ENCODE results near the gene SLC35E2B.
"Not testable (repeated sequence)": the region's sequence is repeated elsewhere in the genome, so short reads cannot be mapped to it uniquely, and the experiment has no call there.

The SLC35E2B gene

DNA sequence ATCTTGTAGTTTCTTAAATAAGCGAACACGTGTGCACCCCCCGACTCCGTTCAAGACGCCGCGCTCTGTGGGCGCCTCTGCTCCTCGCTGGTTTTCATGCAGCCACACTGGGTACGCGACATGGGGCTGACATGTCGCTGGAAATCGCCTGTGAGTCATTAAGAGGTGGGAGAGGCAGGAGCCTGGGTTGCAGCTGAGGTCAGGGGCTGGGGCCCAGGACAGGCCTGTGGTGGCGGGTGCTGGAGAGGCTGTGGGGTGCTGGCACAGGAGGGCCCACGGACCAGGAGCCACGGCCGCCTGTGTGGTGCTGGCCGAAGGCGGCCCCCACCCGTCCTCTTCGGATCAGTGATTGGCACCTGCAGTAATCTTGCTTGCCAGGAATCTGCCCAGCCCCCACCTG, 17.8 kb downstream of the SLC35E2B start:
- not testable (repeated sequence) for DNase-seq (ENCODE audit: low read depth)

DNA sequence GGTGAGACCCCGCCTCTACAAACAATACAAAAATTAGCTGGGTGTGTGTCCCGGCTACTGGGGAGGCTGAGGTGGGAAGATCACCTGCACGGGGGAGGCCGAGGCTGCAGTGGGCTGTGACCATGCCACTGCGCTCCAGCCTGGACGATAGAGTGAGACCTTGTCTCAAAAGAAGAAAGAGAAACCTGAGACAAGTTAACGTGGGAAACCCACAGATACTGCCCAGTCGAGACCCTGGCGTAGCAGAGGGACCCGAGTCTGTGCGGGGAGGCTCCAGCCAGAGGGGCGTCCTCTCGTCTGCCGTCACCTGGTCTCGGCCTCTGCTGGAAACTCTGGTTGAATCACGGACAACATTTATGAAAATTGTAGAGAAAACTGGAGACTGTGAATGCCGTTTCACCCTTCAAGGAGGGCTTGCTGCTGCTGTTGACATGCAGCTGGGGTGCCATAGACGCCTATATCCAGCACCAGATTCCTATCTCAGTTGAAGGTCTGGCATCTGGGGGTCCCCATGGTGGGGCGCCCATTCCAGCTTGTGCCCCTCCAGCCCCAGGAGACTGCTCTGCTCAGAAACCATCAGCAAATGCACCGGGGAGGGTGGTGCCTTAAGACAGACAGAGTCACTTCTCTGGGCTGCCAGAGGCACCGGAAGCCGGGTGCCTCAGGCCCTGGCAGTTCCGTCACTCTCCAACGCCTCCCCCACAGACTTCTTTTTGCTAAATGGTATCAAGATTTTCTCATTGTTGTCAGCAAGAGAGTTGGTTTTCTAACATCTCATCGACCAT, 20.2 kb downstream of the SLC35E2B start:
- DNase-seq (ENCODE audit: low read depth), result no peak

DNA sequence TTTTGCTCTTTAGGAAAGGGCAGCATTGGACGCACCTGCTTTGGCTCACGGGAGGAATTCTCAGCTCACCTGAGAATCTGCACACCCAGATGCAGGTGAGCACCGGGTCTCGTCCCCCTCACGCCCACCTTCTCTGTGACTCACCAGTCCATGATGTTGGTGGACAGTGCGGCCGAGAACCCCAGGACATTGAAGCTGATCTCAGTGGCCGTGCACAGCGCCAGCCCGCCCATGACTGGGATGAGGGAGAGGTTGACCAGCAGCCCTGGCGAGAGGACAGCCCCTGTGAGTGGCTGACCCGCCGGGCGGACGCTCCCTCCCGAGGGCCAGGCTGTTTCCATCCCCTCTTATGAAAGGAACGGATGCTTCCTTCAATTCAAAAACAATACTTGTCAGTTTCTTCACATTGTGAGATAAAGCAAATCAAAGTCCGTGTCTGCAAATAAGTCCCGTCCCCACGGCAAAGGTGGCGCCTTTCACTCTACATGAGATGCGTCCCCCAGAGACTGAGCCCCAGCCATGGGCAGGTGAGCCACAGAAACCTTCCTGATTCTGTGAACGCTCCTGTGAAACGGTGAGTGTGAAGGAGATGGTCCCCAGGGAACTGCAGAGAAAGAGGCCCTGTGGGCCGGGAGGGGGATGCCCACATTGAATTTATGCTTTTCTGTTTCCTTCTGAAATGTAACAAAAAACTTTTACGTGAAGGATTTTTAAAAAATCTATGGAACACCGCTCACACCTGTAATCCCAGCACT, 21.1 kb downstream of the SLC35E2B start:
- no peak for DNase-seq (ENCODE audit: low read depth)

DNA sequence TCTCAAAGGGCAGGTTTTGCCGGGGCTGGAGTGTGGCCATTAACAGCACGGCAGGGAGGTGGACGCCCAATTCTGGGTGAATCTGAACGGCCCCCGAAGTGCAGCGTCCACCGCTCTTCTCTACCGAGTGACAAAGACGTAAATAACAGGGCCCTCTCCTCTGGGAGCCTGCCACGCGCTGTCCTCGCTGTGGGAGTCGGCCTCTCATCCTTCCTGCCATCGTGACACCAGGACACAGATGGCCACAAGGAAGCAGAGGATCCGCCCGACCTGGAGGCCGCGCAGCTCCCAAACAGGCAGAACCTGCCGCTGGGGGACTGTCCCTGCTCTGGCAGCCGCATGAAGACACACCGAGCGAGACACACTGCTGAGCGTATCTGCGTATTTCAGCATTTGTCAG, 21.7 kb downstream of the SLC35E2B start:
- DNase-seq (ENCODE audit: low read depth), result no peak

DNA sequence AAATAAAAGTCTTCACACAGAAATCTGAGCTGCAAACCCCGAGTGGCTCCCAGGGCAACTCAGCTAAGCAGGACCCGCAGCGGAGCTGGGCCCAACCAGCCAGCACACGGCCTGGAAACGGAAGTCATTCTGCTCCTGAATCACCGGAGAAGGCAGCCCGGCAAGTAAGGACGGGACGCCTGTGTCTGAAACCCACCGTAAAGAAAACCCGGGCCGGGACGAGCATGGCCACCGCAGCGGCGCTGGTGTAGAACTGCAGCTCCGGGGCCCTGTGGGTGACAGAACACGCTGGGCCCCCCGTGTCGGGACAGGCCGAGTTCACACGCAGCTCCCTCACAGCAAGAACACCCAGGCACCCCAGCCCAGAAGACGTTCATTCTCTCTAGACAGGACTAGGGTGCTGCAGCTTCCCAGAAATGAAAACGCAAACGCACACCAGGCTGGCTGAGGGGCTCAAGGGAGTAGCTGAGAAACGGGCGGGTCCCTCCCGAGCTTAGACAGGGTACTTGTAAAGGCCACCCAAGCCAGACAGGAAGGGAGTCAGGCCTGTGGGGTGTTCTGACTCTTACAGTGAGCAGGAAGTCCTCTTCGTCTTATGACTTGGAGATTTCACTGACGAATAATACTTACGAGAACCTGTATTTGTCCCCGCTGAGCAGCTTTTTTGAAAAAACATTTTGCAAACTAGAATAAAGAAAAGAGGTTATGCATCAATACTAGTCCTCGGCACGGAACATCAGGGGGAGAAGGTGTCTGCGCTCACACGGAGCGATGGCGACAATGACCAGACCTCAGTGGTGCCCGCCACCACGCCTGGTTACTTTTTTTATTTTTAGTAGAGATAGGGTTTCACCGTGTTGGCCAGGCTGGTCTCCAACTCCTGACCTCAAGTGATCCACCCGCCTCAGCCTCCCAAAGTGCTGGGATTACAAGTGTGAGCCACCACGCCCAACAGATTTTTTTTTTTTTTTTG, 22.8 kb downstream of the SLC35E2B start:
- no peak for DNase-seq (ENCODE audit: low read depth)

DNA sequence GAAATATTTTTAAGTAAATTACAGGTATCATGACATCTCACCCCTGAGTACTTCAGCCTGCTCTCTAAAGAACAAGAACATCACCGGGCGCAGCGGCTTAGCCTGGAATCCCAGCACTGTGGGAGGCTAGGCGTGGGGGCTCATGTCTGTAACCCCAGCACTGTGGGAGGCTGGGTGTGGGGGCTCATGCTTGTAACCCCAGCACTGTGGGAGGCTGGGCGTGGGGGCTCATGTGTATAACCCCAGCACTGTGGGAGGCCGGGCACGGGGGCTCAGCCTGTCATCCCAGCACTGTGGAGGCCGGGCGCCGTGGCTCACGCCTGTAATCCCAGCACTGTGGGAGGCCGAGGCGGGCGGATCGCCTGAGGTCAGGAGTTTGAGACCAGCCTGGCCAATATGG, 26.1 kb downstream of the SLC35E2B start:
- DNase-seq (ENCODE audit: low read depth), result no peak

DNA sequence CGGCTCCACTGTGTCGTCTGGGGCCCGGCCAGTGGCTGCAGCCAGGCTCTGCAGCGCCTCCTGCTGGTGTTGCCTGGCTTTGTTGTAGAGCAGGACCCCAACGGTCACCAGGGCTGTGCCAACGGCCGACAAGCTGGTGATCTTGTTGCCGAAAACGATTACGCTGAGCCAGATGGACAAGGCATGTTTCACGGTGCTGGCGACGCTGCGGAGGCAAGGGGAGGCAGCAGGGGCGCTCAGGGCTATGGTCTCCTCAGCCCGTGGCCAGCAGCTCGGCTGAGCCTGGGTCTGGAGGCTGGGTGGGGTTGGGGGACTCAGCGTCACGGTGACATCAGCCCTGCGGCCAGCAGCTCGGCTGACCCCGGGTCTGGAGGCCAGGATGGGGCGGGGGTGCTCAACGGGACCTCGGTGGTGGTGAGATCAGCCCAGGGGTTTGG, 26.8 kb downstream of the SLC35E2B start:
- no peak for DNase-seq (ENCODE audit: low read depth)

DNA sequence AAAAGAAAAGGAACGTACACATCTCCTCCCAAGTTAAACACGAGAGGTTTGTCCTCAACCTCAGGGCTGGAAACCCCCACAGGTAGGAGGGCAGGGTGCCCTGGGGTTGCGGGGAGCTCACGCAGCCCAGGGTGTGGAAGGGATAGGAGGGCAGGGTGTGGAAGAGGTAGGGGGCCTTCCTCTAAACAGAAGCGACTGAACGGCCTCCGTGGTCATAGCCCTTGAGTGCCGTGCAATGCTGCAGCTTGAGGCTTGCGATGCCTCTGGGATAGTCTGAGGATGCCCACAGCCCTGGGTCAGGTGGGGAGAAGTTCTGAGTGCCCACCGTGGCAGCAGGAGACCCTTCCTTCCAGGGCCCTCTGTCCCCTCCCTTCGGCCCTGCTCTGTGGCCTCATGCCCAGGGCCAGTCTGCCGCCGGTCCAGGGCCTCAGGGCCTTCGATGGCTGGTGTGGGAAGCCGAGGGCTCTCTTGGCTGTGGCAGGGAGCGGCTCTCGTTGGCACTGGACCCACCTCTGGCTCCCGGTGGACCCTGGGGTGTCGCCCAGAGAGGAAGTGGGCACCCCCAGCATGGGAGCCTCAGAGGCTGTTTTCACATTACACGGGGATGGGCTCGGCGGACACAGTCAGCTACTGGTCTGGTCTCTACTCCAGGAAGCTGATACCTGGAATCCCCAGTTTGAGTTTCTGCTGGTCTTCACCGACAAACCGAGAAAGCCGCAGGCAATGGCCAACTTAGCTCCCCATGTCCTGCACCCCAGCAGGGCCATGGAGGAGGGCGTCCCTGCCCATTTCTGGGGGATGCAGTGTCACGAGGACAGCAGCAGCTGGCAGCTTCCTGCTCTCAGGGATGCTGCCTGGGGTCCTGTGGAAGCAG, 27.4 kb downstream of the SLC35E2B start:
- DNase-seq (ENCODE audit: low read depth), result no peak

DNA sequence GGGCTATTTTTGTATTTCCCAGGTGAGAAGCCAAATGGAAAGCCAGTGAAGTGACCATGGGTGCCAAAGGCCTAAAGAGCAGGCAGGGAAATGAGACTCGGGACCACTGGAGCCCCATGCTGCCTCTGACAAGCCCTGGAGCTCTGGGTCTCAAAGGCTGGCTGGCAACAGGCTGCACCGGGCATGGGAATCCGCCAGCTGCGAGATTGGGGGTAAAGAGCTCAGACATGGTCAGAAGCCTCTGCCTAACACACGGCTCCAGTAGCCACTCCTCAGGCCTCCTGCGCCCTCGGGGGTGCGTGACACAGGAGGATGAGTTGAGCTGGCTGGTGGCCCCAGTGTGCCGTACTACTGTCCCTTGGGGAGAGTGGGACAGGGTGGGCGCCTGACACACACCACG, 28.3 kb downstream of the SLC35E2B start:
- not testable (repeated sequence) for DNase-seq (ENCODE audit: low read depth)

DNA sequence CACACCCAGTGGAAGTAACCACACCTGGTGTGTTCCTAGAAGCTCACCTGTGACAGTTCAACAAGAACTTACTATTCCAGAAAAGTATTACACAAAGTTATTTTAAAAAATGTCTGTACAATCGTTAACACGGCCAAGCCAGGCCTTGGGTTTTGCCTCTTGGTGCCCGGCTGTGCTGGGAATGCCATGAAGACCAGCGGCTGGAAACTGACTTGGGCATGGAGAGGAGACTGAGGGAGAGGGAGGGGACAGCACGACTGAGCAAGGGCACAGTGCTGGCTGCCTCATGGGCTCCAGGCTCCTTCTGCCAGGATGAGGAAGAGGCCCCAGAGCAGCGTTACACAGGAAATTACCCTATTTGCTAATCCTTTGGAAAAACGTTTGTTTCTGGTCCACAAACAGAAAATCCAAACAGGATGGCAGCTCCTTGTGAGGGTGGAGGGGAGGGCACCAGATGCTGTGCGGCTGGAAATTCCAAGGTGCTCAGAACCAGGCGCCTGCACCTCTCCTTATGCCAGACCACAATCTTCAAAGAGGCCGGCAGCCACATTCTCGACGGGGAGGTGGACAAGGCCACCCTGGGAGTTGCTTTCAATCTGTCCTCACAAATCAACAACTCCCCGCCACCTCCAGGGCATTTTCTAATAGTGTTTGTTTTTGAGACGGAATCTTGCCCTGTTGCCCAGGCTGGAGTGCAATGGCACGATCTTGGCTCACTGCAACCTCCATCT, 29.6 kb downstream of the SLC35E2B start:
- DNase-seq (ENCODE audit: low read depth), result not testable (repeated sequence)

DNA sequence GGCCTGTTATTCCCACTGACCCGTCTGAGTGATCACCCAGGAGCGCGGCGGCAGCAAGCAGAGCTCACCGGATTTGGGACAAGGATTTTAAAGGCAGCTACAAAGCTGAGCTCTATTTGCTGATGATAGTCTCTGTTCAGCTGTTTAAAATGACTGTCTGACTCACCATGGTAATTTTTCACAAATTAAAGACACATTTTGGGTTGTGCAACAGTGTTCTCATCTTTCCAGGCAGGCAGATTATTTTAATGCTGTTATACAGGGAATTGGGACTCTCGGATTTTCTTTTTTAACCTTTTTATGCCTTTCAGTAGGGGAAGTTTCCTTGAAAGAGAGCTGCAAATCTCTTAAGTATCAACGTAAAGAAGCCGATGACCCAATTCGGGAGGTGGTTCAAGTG, 30.2 kb downstream of the SLC35E2B start:
- DNase-seq (ENCODE audit: low read depth), result not testable (repeated sequence)

DNA sequence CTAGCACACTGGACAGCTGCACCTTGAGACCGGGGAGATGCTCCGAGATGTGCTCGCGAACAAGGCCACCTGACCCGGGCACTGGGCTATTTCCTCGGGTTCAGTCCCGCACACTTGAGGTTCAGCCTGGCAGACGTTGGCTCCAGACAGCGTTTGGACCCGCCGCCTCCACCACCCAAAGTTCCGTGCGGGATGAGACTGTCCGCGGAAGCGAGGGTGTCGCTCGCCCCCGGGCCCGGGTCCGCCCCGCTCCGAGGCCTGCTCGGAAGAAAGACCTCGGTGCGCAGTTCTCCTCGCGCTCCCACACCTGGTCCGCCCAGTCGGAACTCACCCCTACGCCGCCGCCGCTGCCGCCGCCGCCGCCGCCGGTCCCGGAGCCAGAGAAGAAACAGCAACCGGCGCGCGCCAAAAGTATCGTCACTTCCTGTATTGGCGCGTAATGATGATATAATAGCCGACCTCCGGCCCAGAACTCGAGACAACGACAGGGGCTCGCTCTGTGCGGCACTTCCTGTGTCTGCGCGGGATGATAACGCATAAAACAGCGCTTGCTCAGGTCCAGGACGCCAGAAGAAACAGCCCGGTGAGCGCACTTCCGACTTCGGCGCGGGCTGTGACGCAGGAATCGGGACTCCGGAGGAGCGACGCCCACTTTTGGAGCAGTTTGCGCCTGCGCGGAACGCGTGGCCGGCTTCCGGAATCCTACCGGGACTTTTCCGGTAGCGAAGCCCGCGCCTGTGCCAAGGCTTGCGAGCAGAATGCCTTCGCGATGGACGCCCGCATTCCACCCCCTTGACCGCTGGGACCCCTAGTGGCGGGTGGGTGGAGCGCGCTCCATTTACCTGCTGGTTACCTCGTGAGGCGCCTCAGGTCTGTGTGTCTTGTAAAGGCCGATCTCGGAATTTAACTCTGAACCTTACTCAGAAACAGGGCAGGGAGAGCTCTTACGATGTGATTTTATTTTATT, 33.7 kb downstream of the SLC35E2B start, which contains the start of gene CDK11B:
CDK11B (minus strand) TSS at position 422 of the 967 bp plus-strand sequence. CDS start 1,519 bp downstream, outside the sequence.
- DNase-seq (ENCODE audit: low read depth), result peak; percentile 99

DNA sequence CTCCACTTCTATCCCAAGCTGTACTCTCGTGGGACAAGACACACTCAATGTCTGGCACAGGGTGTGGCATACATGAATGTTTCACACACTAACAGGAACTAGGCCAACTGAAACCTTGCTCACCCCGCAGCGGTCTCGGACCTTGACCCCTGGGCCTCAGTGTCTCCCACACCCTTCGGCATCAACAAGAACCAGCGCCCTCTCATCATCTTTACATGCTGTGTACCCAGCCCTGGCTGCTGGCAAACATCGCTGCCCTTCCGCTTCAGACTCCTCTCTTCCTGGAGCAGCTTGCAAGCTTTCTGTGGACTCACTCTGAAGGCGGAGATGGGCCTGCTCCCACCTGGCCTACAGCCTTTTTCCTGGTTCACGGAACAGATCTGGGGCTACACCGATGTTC, 44.3 kb downstream of the SLC35E2B start:
- DNase-seq (ENCODE audit: low read depth), result not testable (repeated sequence)

DNA sequence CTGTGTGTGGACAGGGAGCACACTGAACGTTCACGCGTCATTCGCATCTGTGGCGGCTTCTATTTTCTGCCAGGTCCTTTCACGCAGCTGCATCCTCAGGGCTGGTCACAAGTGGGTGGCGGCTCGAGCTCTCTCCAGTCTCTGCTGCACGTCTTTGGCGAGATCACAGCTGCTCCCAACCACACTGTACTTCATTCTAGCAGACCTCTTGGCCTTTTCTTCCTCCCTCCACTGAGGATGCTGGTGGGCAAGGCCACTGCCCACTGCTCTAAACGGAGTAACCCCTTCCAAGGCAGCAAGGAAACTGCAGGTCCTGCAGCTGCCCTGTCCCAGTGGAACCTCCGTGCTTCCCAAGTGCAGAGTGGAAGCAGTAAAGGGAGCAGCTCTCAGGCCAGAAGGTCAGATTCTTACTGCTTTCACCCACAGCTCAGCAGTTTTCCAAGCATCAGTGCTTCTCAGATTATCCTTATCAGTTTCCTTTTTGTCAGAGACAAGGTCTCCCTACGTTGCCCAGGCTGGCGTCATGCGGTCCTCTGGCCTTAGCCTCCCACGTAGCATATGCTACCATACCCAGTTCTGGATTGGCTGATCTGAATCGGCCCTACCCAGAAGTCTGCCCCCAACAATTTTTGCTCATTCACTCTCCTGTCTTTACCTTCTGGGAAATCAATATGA, 44.9 kb downstream of the SLC35E2B start:
- DNase-seq (ENCODE audit: low read depth), result not testable (repeated sequence)

DNA sequence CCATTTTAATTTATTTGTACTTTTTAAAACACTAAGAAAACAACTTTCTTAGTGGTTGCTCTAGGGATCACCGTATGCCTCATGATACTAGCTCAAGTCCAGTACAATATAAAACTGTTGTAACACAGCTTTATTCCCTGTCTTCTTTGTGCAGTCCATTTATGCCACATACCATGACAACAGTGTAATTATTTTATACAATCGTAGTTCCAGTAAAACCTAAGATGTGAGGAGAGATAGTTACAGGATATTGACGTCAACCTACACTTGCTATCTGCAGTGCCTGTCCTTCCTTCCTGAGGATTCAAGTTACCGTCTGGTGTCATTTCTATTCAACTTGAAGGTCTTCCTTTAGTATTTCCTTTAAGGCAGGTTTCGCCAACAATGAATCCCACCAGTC, 46.3 kb downstream of the SLC35E2B start:
- DNase-seq (ENCODE audit: low read depth), result not testable (repeated sequence)

DNA sequence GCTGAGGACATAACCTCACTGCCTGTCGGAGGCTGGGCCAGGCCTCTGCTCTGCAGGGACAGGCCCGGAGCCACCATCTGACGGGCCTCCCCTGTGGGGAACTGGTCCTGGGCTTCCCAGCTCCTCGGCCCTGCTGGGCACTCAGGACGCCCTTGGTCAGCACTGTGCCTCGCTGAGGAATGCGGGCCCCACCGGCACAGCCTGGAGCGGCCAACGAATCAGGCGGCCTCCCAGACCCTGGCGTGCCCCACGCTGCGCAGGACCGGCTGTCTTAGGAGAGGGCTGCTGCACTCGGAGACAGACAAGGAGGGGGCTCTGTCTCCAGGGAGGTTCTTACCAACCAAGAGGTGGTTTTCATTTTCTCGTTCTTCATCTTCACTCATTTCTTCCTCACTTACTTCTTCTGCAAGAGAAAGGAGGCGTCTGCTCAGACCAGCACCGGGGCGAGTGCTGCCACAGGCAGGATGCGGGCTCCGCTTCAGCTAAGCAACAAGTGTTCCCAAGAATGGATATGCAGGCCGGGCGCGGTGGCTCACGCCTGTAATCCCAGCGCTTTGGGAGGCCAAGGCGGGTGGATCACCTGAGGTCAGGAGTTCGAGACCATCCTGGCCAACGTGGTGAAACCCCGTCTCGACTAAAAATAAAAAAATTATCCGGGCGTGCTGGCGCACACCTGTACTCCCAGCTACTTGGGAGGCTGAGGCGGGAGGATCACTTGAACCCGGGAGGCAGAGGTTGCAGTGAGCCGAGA, 51.7 kb downstream of the SLC35E2B start:
- not testable (repeated sequence) for DNase-seq (ENCODE audit: low read depth)

DNA sequence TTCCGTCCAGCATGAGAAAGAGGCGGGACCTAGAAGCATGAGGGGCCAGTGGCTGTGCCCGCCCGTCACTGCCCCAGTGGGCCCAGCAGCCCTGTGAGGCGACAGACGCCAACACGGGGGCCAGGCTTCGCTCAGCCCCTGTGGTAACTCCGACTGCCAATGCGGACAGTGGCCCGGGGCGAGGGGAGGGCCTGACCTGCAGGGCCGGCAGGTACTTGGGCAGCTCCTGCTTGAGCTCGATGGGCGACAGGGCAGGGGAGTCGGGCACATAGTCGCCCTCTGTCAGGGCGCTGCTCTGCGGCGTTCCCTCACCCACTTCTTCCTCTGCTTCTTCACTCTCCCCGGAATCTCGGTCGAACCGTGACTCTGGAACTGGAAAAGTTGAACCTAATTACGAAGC, 52.5 kb downstream of the SLC35E2B start:
- not testable (repeated sequence) for DNase-seq (ENCODE audit: low read depth)

DNA sequence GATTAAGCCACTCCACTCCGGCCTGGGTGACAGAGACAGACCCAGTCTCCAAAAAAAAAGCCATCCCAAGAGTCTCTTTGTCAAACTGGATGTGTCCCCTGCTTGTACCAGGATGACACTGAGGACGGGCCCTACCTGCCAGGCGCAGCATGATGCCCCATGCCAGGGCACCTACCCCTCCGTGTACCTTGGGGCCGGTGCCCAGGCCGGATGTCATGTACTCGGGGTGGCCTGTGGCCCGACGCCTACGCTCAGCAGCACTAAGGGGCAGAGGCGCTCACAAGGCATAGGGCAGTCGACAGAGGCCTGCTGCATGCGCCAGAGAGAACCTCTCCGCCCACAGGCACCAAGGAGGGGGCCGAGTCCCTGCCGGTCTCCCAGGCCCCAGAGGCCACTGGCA, 53.2 kb downstream of the SLC35E2B start:
- not testable (repeated sequence) for DNase-seq (ENCODE audit: low read depth)

Measured in stimulated activated CD4-positive, alpha-beta T cell treated with anti-CD3 and anti-CD28 coated beads, Interleukin-2, amount 100 ng/mL, for 4 hours (primary cell).